Uterus (tissue), 4 donors: ENCODE measurements around the gene SARDH. TPM values are rescaled to one million over a fixed set of nuclear protein-coding genes. Genes with fewer than 3 reads are reported as not detected.
A peak's percentile ranks its signal among the peaks of the same experiment; 100 is the strongest.

ENCODE experiments used
- DNase-seq, 2 donors: peaks; one replicate each; pipeline ENCODE4 v3.0.0-alpha.2; 2019 to 2020
- H3K27ac ChIP-seq, 2 donors: fragments of 200-600 bp; sonication (generic); 1 replicate in 1 of 2; 2 replicates in 1 of 2; pipeline ENCODE4 v1.5.1; 2016 to 2018
- H3K27me3 ChIP-seq, 2 donors: fragments of 200-600 bp; sonication (generic); one replicate each; pipeline ENCODE4 v1.5.1; 2018 to 2019; ENCODE audit warnings: control low read depth in 1 of 2
- H3K36me3 ChIP-seq, 2 donors: fragments of 200-600 bp; sonication (generic); one replicate each; pipeline ENCODE4 v1.5.1; 2019; ENCODE audit warnings: control low read depth in 1 of 2
- H3K4me1 ChIP-seq, 2 donors: fragments of 200-600 bp; sonication (generic); one replicate each; pipeline ENCODE4 v1.5.1; 2018 to 2019; ENCODE audit warnings: control low read depth in 1 of 2
- H3K4me3 ChIP-seq, 2 donors: fragments of 200-600 bp; sonication (generic); 1 replicate in 1 of 2; 2 replicates in 1 of 2; pipeline ENCODE4 v1.5.1; 2018 to 2019; ENCODE audit warnings: mild to moderate bottlenecking in 1 of 2
- H3K9me3 ChIP-seq, 2 donors: fragments of 200-600 bp; sonication (generic); one replicate each; pipeline ENCODE4 v1.5.1; 2019; ENCODE audit warnings: control low read depth in 1 of 2
- POLR2A ChIP-seq, 2 donors: fragments of 450-650 bp; IDR thresholded peaks; one replicate each; pipeline ENCODE4 v1.6.1; 2016; ENCODE audit warnings: antibody characterized with exemption in 2 of 2, mild to moderate bottlenecking in 1 of 2, moderate library complexity in 1 of 2
- intact Hi-C: fragments of 100-400 bp; cut with DNase I; formaldehyde crosslinking; loops from one replicate; pipeline ENCODE4 v1.15.1; 2023; ENCODE audit warnings: low total_unique reads
- total RNA-seq, 4 donors: library from RNA; depleted of rRNA in 3 of 4; stranded (reverse); fragments of >200 nt in 3 of 4; gene quantifications; one replicate each; pipeline versions ENCODE4 v1.1.0 to v1.2.4, GENCODE V29; 2014 to 2023
- TF ChIP-seq, protein P1 (sequence below), 4 experiments: fragments of 200-600 bp in 2 of 4; fragments of 450-650 bp in 2 of 4; sonication (generic) in 2 of 4; IDR thresholded peaks; one replicate each; pipeline ENCODE4 v1.5.1; 2016 to 2019; ENCODE audit warnings: antibody characterized with exemption in 4 of 4, mild to moderate bottlenecking in 2 of 4, moderate library complexity in 1 of 4
- donor health status: DM: yes; HTN: yes; CAD: no.

Gene SARDH
- total RNA-seq, 4 donors from 2014 or later: 2.7 to 14.1 TPM; not detected in 2

DNA sequence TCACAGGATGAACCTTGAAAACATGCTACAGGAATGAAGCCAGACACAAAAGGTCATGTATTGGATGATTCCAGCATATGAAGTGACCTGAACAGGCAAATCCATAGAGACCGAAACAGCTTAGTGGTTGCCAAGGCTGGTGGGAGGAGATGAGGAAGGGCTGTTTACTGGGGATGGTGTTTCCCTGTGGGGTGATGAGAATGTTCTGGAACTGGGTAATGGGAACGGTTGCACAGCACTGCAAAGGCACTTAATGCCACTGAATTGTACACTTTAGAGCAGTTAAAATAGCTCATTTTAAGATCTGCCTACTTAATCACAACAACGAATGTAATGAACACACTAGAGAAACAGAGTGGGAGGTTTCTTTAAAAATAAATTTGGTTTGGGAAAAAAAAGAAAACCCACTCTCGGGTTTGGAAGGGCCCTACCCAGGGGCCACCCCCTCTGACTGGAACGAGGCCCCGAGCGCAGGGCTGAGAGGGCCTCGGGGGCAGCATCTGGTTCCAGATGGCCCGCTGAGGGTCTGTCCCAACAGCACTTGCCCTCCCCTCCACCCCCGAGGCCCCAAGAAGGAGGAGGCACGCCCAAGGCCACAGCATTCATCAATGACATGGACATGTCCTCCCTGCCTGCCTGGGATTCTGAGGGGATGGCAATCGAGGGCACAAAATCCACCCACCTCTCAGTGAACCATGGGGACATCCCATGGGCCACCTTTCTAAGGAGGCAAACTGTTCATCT, 31.7 kb downstream of the SARDH start:
- peak overlapping the region in 1 of 2 donors; percentile 69 for H3K27ac ChIP-seq
- no peaks in the 10 kb centered on the region for H3K9me3 ChIP-seq
- intact Hi-C loops: no loop called here
- H3K4me3 ChIP-seq: no peak overlapping the region
- no peak for DNase-seq
- no peaks in the 10 kb centered on the region for H3K27me3 ChIP-seq
- H3K4me1 ChIP-seq: no peaks in the 10 kb centered on the region
- TF ChIP-seq, protein P1, sequence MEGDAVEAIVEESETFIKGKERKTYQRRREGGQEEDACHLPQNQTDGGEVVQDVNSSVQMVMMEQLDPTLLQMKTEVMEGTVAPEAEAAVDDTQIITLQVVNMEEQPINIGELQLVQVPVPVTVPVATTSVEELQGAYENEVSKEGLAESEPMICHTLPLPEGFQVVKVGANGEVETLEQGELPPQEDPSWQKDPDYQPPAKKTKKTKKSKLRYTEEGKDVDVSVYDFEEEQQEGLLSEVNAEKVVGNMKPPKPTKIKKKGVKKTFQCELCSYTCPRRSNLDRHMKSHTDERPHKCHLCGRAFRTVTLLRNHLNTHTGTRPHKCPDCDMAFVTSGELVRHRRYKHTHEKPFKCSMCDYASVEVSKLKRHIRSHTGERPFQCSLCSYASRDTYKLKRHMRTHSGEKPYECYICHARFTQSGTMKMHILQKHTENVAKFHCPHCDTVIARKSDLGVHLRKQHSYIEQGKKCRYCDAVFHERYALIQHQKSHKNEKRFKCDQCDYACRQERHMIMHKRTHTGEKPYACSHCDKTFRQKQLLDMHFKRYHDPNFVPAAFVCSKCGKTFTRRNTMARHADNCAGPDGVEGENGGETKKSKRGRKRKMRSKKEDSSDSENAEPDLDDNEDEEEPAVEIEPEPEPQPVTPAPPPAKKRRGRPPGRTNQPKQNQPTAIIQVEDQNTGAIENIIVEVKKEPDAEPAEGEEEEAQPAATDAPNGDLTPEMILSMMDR (IDR thresholded peaks at IDR 0.05): no peak
- H3K36me3 ChIP-seq: no peaks in the 10 kb centered on the region

DNA sequence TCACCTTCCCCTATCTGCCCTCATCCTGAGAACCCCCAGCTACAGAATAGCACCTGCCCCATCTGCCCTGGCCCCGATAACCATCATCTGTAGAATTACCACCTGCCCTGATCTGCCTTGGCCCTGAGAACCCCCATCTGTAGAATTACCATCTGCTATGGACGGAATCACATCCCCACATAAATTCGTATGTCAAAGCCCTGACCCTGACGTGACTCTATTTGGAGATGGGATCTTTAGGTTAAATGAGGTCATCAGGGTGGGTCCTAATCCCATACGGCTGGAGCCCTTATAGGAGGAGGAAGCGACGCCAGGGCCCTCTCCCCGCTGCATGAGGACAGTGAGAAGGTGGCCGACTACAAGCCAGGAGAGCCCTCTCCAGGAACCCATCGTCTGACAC, 32.6 kb downstream of the SARDH start:
- Histone ChIP-seq H3K27ac (no peak overlapping the region), H3K36me3 (no peaks in the 10 kb centered on the region), H3K9me3 (no peaks in the 10 kb centered on the region), H3K27me3 (no peaks in the 10 kb centered on the region), H3K4me1 (no peaks in the 10 kb centered on the region), H3K4me3 (no peak overlapping the region)
- TF ChIP-seq, protein P1 (IDR thresholded peaks at IDR 0.05): no peak
- TF ChIP-seq POLR2A (IDR thresholded peaks at IDR 0.05): no peak
- DNase-seq: no peak
- intact Hi-C loops: no loop called here

DNA sequence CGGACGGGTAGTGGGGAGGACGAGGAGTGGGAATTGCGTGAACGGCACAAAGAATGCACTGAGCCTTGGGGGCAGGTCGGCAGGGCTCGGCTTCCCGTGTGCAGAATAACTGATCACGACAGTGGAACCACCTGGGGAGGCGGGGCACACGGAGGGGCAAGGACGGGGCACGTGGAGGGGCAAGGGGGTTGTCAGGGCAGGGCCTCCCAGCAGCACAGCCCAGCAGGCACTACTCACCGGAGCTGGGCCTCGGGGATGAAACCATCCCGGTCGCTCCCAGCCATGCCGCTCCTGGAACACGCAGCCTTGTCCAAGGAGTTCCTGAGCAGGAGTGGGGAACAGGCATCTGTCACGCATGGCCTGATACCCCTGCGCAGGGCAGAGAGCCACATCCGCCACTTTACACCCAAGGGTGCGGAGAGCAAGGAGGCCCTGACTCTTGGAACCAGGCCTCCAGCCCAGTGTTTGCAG, 33.4 kb downstream of the SARDH start:
- no peaks in the 10 kb centered on the region for H3K4me1 ChIP-seq
- H3K36me3 ChIP-seq: no peaks in the 10 kb centered on the region
- intact Hi-C loops: no loop called here
- DNase-seq: no peak
- no peaks in the 10 kb centered on the region for H3K27me3 ChIP-seq
- no peak overlapping the region for H3K27ac ChIP-seq
- H3K4me3 ChIP-seq: no peak overlapping the region
- TF ChIP-seq, protein P1 (IDR thresholded peaks at IDR 0.05): no peak
- no peak for TF ChIP-seq POLR2A (IDR thresholded peaks at IDR 0.05)
- H3K9me3 ChIP-seq: no peaks in the 10 kb centered on the region

DNA sequence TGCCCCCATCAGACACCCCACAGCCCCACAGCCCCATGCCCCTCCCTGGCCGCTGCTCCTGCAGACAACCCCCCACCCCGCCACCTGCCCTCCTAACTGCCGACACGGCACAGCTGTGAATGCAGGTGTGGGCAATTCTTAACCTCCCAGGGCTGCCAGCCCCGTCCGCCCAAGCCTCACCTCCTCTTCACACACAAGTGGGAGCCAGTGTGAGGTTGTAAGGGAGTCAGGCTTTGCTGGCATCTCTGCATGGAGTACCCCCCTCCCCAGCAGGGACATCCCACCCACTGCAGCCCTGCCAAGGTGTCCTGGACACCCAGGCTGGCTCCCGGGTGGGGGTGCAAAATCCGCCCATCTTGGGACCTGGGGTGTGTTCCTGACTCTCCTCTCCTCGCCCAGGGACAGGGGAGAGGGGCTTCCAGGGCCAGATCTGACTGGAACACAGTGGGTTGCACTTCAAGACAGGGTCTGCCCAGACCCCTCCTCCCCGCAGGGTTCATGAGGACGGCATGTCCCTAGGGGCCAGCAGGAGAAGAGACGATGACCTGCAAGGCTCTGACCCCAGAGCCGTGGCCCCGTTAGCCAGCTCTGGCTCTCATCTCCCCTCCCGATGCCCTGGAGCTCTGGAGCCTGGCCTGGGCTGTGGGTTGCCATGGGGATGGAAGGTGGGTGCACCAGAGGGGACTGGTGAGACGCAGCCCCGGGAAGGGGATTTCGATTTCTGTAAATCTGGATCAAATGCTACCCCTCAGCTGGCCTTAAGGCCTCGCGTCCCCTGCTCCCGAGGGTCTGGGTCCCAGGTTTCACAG, 34.4 kb downstream of the SARDH start:
- Histone ChIP-seq H3K36me3 (no peaks in the 10 kb centered on the region), H3K4me3 (no peak overlapping the region), H3K9me3 (no peaks in the 10 kb centered on the region), H3K27me3 (no peaks in the 10 kb centered on the region), H3K4me1 (no peaks in the 10 kb centered on the region), H3K27ac (no peak overlapping the region)
- intact Hi-C loops: no loop called here
- TF ChIP-seq, protein P1 (IDR thresholded peaks at IDR 0.05): no peak
- no peak for TF ChIP-seq POLR2A (IDR thresholded peaks at IDR 0.05)
- no peak for DNase-seq
